Hematopoietic multipotent progenitor cell treated with erythropoietin and hydrocortisone succinate and interleukin-3 and kit ligand, for 4 days (in vitro differentiated cells): ENCODE data around the gene REEP3.
"Not testable (repeated sequence)": the region's sequence is repeated elsewhere in the genome, so short reads cannot be mapped to it uniquely, and the experiment has no call there.

Source experiments
- DNase-seq: peaks from one replicate; pipeline ENCODE4 v3.0.0-alpha.2; 2015

The REEP3 gene

GRCh38 chr10:63631991-63632390 lies 110.8 kb downstream of the REEP3 start:
- no peak for DNase-seq

GRCh38 chr10:63633677-63634487 lies 112.7 kb downstream of the REEP3 start:
- peak; percentile 57 for DNase-seq

GRCh38 chr10:63634488-63635065 lies 113.4 kb downstream of the REEP3 start:
- no peak for DNase-seq

- DNase-seq: no peak
Measured at GRCh38 chr10:63636812-63637211, 115.6 kb downstream of the REEP3 start.

- no peak for DNase-seq
Measured at GRCh38 chr10:63637901-63638327, 116.7 kb downstream of the REEP3 start.

- DNase-seq: no peak
Measured at GRCh38 chr10:63641366-63641765, 120.2 kb downstream of the REEP3 start.

- no peak for DNase-seq
Measured at GRCh38 chr10:63641799-63642198, 120.6 kb downstream of the REEP3 start.

GRCh38 chr10:63642808-63643207 lies 121.6 kb downstream of the REEP3 start:
- no peak for DNase-seq

GRCh38 chr10:63644418-63645142 lies 123.4 kb downstream of the REEP3 start:
- no peak for DNase-seq

- DNase-seq: no peak
Measured at GRCh38 chr10:63645195-63645594, 124.0 kb downstream of the REEP3 start.

- DNase-seq: no peak
Measured at GRCh38 chr10:63646491-63646890, 125.3 kb downstream of the REEP3 start.

- DNase-seq: no peak
Measured at GRCh38 chr10:63651864-63652263, 130.7 kb downstream of the REEP3 start.

- no peak for DNase-seq
Measured at GRCh38 chr10:63653747-63654146, 132.5 kb downstream of the REEP3 start.

GRCh38 chr10:63657761-63658160 lies 136.6 kb downstream of the REEP3 start:
- DNase-seq: no peak

- not testable (repeated sequence) for DNase-seq
Measured at GRCh38 chr10:63660941-63661340, 139.7 kb downstream of the REEP3 start.

- no peak for DNase-seq
Measured at GRCh38 chr10:63661347-63661746, 140.1 kb downstream of the REEP3 start.

- no peak for DNase-seq
Measured at GRCh38 chr10:63664341-63664885, 143.2 kb downstream of the REEP3 start.

GRCh38 chr10:63665006-63665580 lies 143.9 kb downstream of the REEP3 start:
- not testable (repeated sequence) for DNase-seq

- DNase-seq: peak; percentile 4
Measured at GRCh38 chr10:63665670-63666134, 144.5 kb downstream of the REEP3 start.

- peak; percentile 17 for DNase-seq
Measured at GRCh38 chr10:63666836-63667383, 145.7 kb downstream of the REEP3 start.

GRCh38 chr10:63667596-63668480 lies 146.6 kb downstream of the REEP3 start:
- no peak for DNase-seq
